SU-DHL-6 (cell line): ENCODE results near the gene SLC22A23.

ENCODE experiments used
- EZH2phosphoT487 ChIP-seq: fragments of 200-600 bp; sonication (generic), shearing (Covaris generic); conservative IDR thresholded peaks from 2 replicates; pipeline ENCODE4 v1.6.1; 2018; ENCODE audit warnings: mild to moderate bottlenecking, antibody characterized with exemption, low read length, moderate library complexity, mixed read lengths
- TF ChIP-seq, protein P1 (sequence below): fragments of 200-600 bp; sonication (generic); IDR thresholded peaks from one replicate; pipeline ENCODE4 v1.5.1; 2017; ENCODE audit warnings: antibody characterized with exemption, mild to moderate bottlenecking, low read length, moderate library complexity; ENCODE audit not compliant: insufficient read depth, poor library complexity, severe bottlenecking

DNA sequence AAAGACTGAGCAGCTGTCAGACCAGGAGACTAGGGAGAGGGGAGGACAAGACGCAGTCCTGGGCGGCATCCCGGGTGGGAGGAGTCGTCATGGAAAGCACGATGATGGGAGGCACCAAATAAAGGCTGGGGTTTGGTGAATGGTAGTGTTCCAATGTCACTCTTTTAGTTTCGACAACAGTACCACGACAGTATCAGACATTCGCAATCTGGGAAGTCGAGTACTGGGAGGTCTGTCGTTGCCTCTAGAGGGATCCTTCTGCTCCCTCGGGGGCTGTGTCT lies 166.0 kb downstream of the SLC22A23 start:
- TF ChIP-seq, protein P1, sequence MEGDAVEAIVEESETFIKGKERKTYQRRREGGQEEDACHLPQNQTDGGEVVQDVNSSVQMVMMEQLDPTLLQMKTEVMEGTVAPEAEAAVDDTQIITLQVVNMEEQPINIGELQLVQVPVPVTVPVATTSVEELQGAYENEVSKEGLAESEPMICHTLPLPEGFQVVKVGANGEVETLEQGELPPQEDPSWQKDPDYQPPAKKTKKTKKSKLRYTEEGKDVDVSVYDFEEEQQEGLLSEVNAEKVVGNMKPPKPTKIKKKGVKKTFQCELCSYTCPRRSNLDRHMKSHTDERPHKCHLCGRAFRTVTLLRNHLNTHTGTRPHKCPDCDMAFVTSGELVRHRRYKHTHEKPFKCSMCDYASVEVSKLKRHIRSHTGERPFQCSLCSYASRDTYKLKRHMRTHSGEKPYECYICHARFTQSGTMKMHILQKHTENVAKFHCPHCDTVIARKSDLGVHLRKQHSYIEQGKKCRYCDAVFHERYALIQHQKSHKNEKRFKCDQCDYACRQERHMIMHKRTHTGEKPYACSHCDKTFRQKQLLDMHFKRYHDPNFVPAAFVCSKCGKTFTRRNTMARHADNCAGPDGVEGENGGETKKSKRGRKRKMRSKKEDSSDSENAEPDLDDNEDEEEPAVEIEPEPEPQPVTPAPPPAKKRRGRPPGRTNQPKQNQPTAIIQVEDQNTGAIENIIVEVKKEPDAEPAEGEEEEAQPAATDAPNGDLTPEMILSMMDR = no peak
- TF ChIP-seq EZH2phosphoT487 = no peak
